Aorta (tissue), 5 donors: ENCODE results near the gene EHMT2. TPM values are rescaled to one million over a fixed set of nuclear protein-coding genes. Genes with fewer than 3 reads are reported as not detected.
"Not testable (repeated sequence)": the region's sequence is repeated elsewhere in the genome, so short reads cannot be mapped to it uniquely, and the experiment has no call there.

ENCODE experiments used
- ATAC-seq: fragments of 200-7000 bp; cut with Tn5 transposase; one replicate; pipeline ENCODE4 v1.9.1; 2022; ENCODE audit warnings: moderate library complexity; ENCODE audit not compliant: low FRiP score
- DNase-seq, 2 donors: peaks; one replicate each; pipeline ENCODE4 v3.0.0-alpha.2; 2020
- H3K27ac ChIP-seq, 2 donors: one replicate each; pipeline ENCODE4 v1.5.1; 2013; ENCODE audit warnings: low read length in 2 of 2, mild to moderate bottlenecking in 2 of 2, moderate library complexity in 2 of 2, control low read depth in 1 of 2, inconsistent platforms in 1 of 2, low read depth in 1 of 2
- H3K27me3 ChIP-seq, 2 donors: one replicate each; pipeline ENCODE4 v1.6.1; 2013; ENCODE audit warnings: control low read depth in 1 of 2, low read length in 1 of 2, mild to moderate bottlenecking in 1 of 2, moderate library complexity in 1 of 2; ENCODE audit not compliant: insufficient read depth in 2 of 2, control insufficient read depth in 1 of 2
- H3K36me3 ChIP-seq, 2 donors: one replicate each; pipeline ENCODE4 v1.6.1; 2013; ENCODE audit warnings: control low read depth in 1 of 2, low read length in 1 of 2, mild to moderate bottlenecking in 1 of 2; ENCODE audit not compliant: insufficient read depth in 2 of 2, control insufficient read depth in 1 of 2
- H3K4me1 ChIP-seq, 2 donors: one replicate each; pipeline ENCODE4 v1.6.1; 2013; ENCODE audit warnings: low read length in 2 of 2, control low read depth in 1 of 2, mild to moderate bottlenecking in 1 of 2, moderate library complexity in 1 of 2; ENCODE audit not compliant: insufficient read depth in 2 of 2, control insufficient read depth in 1 of 2
- H3K4me3 ChIP-seq, 2 donors: one replicate each; pipeline ENCODE4 v1.5.1; 2013; ENCODE audit warnings: low read length in 2 of 2, control low read depth in 1 of 2, mild to moderate bottlenecking in 1 of 2
- H3K9me3 ChIP-seq: one replicate; pipeline ENCODE4 v1.6.1; 2013; ENCODE audit warnings: mild to moderate bottlenecking, low read length; ENCODE audit not compliant: control insufficient read depth
- WGBS, 2 donors: extraction: QIAGEN DNeasy Blood & Tissue Kit; methylation state at CpG; one replicate each; pipeline ENCODE4 v1.1.7; 2013; 5-methylcytosine and 5-hydroxymethylcytosine counted together
- intact Hi-C, 2 donors: fragments of 100-400 bp; cut with DNase I; formaldehyde crosslinking; loops; one replicate each; pipeline versions ENCODE4 v1.14.2 to v1.15.0; 2022
- polyA plus RNA-seq, 2 donors: library from polyadenylated mRNA; stranded (reverse); fragments of 200-250 nt; gene quantifications; one replicate each; pipeline ENCODE4 v1.2.3, GENCODE V29; 2013
- total RNA-seq, 2 donors: library from RNA; stranded (reverse); fragmentation: NEBNext Ultra II Directional; extraction: Animal tissue kit (Norgen Biotek cat#: 25700); gene quantifications; one replicate each; pipeline ENCODE4 v1.2.1, GENCODE V29; 2021
- donor health status: healthy with polysubstance abuse.
- donor health status: Bipolar disorder and iron deficiency.
- donor health status: DM: no; HTN: no; CAD: no.
- donor health status: DM: no; HTN: no; CAD: no.
- donor health status: DM: yes; HTN: yes; CAD: no.

The EHMT2 gene
- total and polyA plus RNA-seq, 4 donors, result 16.7 to 56.8 (median 32.0) TPM

DNA sequence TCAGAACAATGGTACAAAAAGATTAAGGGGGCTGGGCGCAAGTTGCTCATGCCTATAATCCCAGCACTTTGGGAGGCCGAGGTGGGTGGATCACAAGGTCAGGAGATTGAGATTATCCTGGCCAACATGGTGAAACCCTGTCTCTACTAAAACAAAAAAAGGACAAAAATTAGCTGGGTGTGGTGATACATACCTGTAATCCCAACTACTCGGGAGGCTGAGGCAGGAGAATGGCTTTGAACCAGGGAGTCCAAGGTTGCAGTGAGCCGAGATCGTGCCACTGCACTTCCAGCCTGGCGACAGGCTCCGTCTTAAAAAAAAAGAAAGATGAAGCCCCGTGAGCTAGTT is 57.7 kb downstream of the EHMT2 start:
- H3K36me3 ChIP-seq, result not testable (repeated sequence)

DNA sequence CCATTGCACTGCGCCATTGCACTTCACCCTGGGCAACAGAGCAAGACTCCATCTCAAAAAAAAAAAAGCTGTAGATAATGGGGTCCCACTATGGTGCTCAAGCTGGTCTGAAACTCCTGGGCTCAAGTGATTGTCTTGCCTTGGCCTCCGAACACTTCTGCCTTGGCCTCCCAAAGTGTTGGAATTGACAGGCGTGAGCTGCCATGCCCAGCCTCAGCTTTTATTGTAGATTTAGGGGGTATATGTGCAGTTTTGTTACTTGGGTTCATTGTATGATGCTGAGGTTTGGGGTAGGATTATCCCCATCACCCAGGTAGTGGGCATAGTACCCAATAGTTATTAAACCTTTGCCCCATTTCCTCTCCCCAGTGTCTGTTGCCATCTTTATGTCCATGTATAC is 58.5 kb downstream of the EHMT2 start:
- no peak for DNase-seq
- peaks cover 0 to 8% of the 10 kb centered on the region in 2 donors for H3K36me3 ChIP-seq
- intact Hi-C loops, result loop anchor here in 1 of 2 donors (10.0 kb wide), 1 partner anchor 154 kb away; the partner anchor contains the start of gene LY6G5C
- H3K27me3 ChIP-seq, result no peaks in the 10 kb centered on the region
- no peak overlapping the region for H3K4me3 ChIP-seq
- no peak overlapping the region for H3K27ac ChIP-seq
- no peaks in the 10 kb centered on the region for H3K4me1 ChIP-seq
- no peak for ATAC-seq
- no peaks in the 10 kb centered on the region for H3K9me3 ChIP-seq
- WGBS, 2 donors, result 94 to 95% methylated on average over 3 of the region's 3 CpGs

More for the DNA sequence above, 57.7 kb downstream of the EHMT2 start:
- WGBS, 2 donors, result 79 to 80% methylated on average over 8 of the region's 8 CpGs
- not testable (repeated sequence) for H3K27ac ChIP-seq, DNase-seq, ATAC-seq, H3K4me3 ChIP-seq, H3K27me3 ChIP-seq, H3K9me3 ChIP-seq, H3K4me1 ChIP-seq
- intact Hi-C loops, result loop anchor here in 1 of 2 donors (10.0 kb wide), 1 partner anchor 155 kb away; the partner anchor contains the start of gene LY6G5C

DNA sequence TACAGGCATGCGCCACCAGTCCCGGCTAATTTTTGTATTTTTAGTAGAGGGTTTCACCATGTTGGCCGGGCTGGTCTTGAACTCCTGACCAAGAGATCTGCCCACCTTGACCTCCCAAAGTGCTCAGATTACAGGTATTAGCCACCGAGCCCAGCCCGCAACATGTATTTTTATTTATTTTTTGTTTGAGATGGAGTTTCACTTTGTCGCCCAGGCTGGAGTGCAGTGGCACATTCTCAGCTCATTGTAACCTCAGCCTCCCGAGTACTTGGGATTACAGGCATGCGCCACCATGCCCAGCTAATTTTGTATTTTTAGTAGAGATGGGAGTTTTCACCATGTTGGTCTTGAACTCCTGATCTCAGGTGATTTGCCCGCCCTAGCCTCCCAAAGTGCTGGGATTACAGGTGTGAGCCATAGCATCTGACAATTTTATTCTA is 59.4 kb downstream of the EHMT2 start:
- WGBS, 2 donors, result 86% methylated on average over 9 of the region's 9 CpGs
- intact Hi-C loops, result loop anchor here in 1 of 2 donors (10.0 kb wide), 1 partner anchor 153 kb away; the partner anchor contains the start of gene LY6G5C
- H3K4me3 ChIP-seq, result not testable (repeated sequence)

GRCh38 chr6:31837369-31838113 is 60.0 kb downstream of the EHMT2 start:
- Histone ChIP-seq H3K36me3 (peaks cover 0 to 8% of the 10 kb centered on the region in 2 donors), H3K4me1 (peaks cover 0 to 2% of the 10 kb centered on the region in 2 donors), H3K27ac (peak overlapping the region in 1 of 2 donors; percentile 18), H3K9me3 (no peaks in the 10 kb centered on the region), H3K27me3 (no peaks in the 10 kb centered on the region), H3K4me3 (no peak overlapping the region)
- no peak for ATAC-seq
- WGBS, 2 donors, result 56 to 68% methylated on average over 1 of the region's 1 CpG
- no peak for DNase-seq
- intact Hi-C loops, result loop anchor here in 1 of 2 donors (10.0 kb wide), 1 partner anchor 153 kb away; the partner anchor contains the start of gene LY6G5C

More for the DNA sequence above, 59.4 kb downstream of the EHMT2 start:
- not testable (repeated sequence) for DNase-seq, H3K9me3 ChIP-seq, H3K4me1 ChIP-seq, H3K36me3 ChIP-seq, ATAC-seq, H3K27ac ChIP-seq, H3K27me3 ChIP-seq

DNA sequence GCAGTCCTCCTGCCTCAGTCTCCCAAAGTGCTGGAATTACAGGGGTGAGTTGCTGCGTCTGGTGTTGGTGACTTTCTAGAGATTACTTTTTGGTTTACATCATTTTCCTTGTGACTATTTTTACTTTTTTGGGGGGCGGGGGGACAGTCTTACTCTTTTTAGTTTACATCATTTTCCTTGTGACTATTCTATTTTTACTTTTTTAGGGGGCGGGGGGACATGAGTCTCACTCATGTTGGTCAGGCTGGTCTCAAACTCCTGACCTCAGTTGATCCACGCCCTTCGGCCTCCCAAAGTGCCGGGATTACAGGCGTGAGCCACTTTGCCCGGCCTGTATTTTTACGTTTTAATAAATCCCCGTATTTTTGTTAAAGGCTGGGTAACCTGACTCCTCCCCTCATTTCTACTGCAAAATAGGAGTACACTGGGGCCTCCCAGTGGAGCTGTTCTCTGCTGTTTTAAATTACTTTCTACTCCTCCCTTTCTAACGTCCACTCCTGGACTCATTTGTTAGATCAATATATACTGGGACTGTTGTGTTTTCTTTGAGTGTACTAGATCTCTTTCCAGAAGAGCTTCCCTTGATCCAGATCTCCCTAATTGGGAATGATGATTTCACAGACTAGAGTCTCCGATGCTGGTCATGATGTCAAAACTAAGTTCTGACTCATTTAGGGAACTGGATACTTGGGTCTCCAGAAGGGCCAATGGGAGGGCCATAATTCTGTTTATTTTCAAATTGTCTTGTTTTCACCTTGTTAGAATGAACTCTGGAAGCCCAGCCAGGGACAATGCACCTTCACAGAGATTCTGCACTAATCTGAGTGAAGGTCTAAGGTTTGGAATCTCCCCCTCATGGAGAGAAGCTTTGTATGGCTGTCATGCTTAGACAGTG is 60.8 kb downstream of the EHMT2 start:
- intact Hi-C loops, result loop anchor here in 1 of 2 donors (10.0 kb wide), 1 partner anchor 152 kb away; the partner anchor contains the start of gene LY6G5C
- ATAC-seq (no peak), DNase-seq (no peak)
- Histone ChIP-seq H3K36me3 (peaks cover 0 to 8% of the 10 kb centered on the region in 2 donors), H3K4me3 (no peak overlapping the region), H3K9me3 (no peaks in the 10 kb centered on the region), H3K27ac (peak overlapping the region in 1 of 2 donors; percentile 61), H3K27me3 (no peaks in the 10 kb centered on the region), H3K4me1 (peaks cover 0 to 2% of the 10 kb centered on the region in 2 donors)
- 10 to 11% methylated on average over 12 of the region's 12 CpGs for WGBS, 2 donors

- 15 to 18% methylated on average over 14 of the region's 14 CpGs for WGBS, 2 donors
- intact Hi-C loops, result loop anchor here in 1 of 2 donors (10.0 kb wide), 1 partner anchor 151 kb away; the partner anchor contains the start of gene LY6G5C
Measured at GRCh38 chr6:31836047-31836473, 61.4 kb downstream of the EHMT2 start.

GRCh38 chr6:31834367-31835250 is 62.9 kb downstream of the EHMT2 start:
- Histone ChIP-seq H3K27me3 (no peaks in the 10 kb centered on the region), H3K9me3 (no peaks in the 10 kb centered on the region), H3K4me1 (peaks cover 2 to 3% of the 10 kb centered on the region in 2 donors), H3K36me3 (peaks cover 0 to 6% of the 10 kb centered on the region in 2 donors), H3K27ac (peak overlapping the region; percentile 53 to 80), H3K4me3 (peak overlapping the region; percentile 54 to 91)
- ATAC-seq (peak; percentile 90), DNase-seq (peak; percentile 92 to 95)
- intact Hi-C loops, result loop anchor here (2.0 to 10.0 kb wide), 4 partner anchors 28 to 150 kb away; partner anchors contain the start of genes VARS1 (in 2 of the 2), LY6G5C (in 1 of the 2) and NEU1 (in 1 of the 2)
- WGBS, 2 donors, result 0 to 1% methylated on average over 59 of the region's 59 CpGs

More at GRCh38 chr6:31836047-31836473, 61.4 kb downstream of the EHMT2 start:
- Histone ChIP-seq H3K36me3 (peaks cover 0 to 8% of the 10 kb centered on the region in 2 donors), H3K4me1 (peaks cover under 1 to 2% of the 10 kb centered on the region in 2 donors), H3K9me3 (no peaks in the 10 kb centered on the region), H3K4me3 (no peak overlapping the region), H3K27ac (peak overlapping the region in 1 of 2 donors; percentile 61), H3K27me3 (no peaks in the 10 kb centered on the region)
- ATAC-seq, result no peak
- DNase-seq, result no peak
